ENCODE results near the gene ACP2.

Gene ACP2

DNA sequence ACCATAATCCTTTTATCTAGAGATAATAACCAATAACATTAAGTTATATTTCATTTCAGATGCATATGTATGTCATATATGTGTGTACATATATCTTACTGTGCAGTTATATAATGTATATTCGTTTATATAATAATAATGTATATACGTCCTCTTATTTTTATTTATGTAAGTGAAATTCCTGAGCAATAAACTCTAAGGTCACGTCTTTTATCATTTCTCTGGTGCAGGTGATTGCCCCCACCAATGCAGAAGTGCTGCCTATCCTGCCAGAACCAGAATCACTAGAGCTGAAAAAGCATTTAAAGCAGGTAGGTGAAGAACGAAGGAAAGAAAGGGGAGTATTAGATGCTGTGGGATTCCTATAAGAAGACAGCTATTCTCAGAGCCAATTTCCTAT is 30.2 kb upstream of the ACP2 start:
- Histone ChIP-seq H3K27ac (ENCODE audit: extremely low read depth, low read depth, low read length) (no peak overlapping the region), H3K9me3 (ENCODE audit: control insufficient read depth, insufficient read depth, low read depth, low read length) (no peaks in the 10 kb centered on the region), H3K4me1 (ENCODE audit: control insufficient read depth, insufficient read depth, low read length) (no peaks in the 10 kb centered on the region), H3K36me3 (ENCODE audit: control insufficient read depth in 2 of 2, insufficient read depth in 1 of 2, low read length in 2 of 2) (peaks cover 10 to 87% of the 10 kb centered on the region in 2 experiments; a peak in 2 of 3 replicates), H3K4me3 (ENCODE audit: low read depth, low read length) (no peak overlapping the region)
- ChIA-PET CTCF (interaction anchor here (0.5 kb wide), 1 partner anchor 21 kb away, joined by 5 read pairs; the partner anchor contains the start of gene NR1H3), POLR2A (no interaction called here)
- TF ChIP-seq ZNF670 (tag by site-specific recombination; IDR thresholded peaks at IDR 0.05; ENCODE audit: low read depth) (no peak), ZNF544 (tag by site-specific recombination; IDR thresholded peaks at IDR 0.05) (no peak), ZNF274 (IDR thresholded peaks at IDR 0.05; ENCODE audit: low read length) (no peak), ZNF274 (tag by site-specific recombination; IDR thresholded peaks at IDR 0.05; ENCODE audit: borderline replicate concordance) (no peak), ZNF596 (tag by site-specific recombination; IDR thresholded peaks at IDR 0.05) (no peak), ZNF112 (tag by site-specific recombination; IDR thresholded peaks at IDR 0.05) (no peak), ZBTB7A (tag by site-specific recombination; IDR thresholded peaks at IDR 0.05; ENCODE audit: low read depth) (no peak), SALL2 (tag by site-specific recombination; IDR thresholded peaks at IDR 0.05; ENCODE audit: borderline replicate concordance) (no peak)
- TF ChIP-seq, protein P1, sequence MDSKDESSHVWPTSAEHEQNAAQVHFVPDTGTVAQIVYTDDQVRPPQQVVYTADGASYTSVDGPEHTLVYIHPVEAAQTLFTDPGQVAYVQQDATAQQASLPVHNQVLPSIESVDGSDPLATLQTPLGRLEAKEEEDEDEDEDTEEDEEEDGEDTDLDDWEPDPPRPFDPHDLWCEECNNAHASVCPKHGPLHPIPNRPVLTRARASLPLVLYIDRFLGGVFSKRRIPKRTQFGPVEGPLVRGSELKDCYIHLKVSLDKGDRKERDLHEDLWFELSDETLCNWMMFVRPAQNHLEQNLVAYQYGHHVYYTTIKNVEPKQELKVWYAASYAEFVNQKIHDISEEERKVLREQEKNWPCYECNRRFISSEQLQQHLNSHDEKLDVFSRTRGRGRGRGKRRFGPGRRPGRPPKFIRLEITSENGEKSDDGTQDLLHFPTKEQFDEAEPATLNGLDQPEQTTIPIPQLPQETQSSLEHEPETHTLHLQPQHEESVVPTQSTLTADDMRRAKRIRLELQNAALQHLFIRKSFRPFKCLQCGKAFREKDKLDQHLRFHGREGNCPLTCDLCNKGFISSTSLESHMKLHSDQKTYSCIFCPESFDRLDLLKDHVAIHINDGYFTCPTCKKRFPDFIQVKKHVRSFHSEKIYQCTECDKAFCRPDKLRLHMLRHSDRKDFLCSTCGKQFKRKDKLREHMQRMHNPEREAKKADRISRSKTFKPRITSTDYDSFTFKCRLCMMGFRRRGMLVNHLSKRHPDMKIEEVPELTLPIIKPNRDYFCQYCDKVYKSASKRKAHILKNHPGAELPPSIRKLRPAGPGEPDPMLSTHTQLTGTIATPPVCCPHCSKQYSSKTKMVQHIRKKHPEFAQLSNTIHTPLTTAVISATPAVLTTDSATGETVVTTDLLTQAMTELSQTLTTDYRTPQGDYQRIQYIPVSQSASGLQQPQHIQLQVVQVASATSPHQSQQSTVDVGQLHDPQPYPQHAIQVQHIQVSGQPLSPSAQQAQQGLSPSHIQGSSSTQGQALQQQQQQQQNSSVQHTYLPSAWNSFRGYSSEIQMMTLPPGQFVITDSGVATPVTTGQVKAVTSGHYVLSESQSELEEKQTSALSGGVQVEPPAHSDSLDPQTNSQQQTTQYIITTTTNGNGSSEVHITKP (tag by site-specific recombination; IDR thresholded peaks at IDR 0.05) = no peak
- TF ChIP-seq, protein P2, sequence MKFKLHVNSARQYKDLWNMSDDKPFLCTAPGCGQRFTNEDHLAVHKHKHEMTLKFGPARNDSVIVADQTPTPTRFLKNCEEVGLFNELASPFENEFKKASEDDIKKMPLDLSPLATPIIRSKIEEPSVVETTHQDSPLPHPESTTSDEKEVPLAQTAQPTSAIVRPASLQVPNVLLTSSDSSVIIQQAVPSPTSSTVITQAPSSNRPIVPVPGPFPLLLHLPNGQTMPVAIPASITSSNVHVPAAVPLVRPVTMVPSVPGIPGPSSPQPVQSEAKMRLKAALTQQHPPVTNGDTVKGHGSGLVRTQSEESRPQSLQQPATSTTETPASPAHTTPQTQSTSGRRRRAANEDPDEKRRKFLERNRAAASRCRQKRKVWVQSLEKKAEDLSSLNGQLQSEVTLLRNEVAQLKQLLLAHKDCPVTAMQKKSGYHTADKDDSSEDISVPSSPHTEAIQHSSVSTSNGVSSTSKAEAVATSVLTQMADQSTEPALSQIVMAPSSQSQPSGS (tag by site-specific recombination; IDR thresholded peaks at IDR 0.05; ENCODE audit: low read depth) = no peak

DNA sequence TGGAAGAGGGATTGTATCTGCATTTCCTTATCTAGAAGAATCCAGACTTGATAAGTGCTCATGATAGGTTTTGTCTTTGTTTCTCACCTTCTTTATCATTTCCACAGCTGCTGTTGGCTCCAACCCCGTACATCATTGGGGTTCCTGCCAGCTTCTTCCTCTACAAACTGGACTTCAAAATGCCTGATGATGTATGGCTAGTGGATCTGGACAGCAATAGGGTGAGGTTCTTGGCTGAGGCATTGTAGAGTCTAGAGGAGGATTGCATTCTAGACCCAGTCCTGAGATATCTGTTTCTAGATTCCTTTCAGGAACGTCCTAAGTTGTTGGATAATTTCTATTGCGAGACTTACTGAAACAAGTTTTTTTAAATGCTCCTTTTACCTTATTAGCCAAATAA is 29.4 kb upstream of the ACP2 start:
- no peak overlapping the region for H3K27ac ChIP-seq (ENCODE audit: extremely low read depth, low read depth, low read length)
- ChIA-PET POLR2A (no interaction called here), CTCF (no interaction called here)
- H3K9me3 ChIP-seq (ENCODE audit: control insufficient read depth, insufficient read depth, low read depth, low read length) = no peaks in the 10 kb centered on the region
- peaks cover 9 to 87% of the 10 kb centered on the region in 2 experiments; a peak in 2 of 3 replicates for H3K36me3 ChIP-seq (ENCODE audit: control insufficient read depth in 2 of 2, insufficient read depth in 1 of 2, low read length in 2 of 2)
- no peak overlapping the region for H3K4me3 ChIP-seq (ENCODE audit: low read depth, low read length)
- TF ChIP-seq, protein P3, sequence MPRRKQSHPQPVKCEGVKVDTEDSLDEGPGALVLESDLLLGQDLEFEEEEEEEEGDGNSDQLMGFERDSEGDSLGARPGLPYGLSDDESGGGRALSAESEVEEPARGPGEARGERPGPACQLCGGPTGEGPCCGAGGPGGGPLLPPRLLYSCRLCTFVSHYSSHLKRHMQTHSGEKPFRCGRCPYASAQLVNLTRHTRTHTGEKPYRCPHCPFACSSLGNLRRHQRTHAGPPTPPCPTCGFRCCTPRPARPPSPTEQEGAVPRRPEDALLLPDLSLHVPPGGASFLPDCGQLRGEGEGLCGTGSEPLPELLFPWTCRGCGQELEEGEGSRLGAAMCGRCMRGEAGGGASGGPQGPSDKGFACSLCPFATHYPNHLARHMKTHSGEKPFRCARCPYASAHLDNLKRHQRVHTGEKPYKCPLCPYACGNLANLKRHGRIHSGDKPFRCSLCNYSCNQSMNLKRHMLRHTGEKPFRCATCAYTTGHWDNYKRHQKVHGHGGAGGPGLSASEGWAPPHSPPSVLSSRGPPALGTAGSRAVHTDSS (tag by site-specific recombination; IDR thresholded peaks at IDR 0.05) = no peak
- TF ChIP-seq, protein P4, sequence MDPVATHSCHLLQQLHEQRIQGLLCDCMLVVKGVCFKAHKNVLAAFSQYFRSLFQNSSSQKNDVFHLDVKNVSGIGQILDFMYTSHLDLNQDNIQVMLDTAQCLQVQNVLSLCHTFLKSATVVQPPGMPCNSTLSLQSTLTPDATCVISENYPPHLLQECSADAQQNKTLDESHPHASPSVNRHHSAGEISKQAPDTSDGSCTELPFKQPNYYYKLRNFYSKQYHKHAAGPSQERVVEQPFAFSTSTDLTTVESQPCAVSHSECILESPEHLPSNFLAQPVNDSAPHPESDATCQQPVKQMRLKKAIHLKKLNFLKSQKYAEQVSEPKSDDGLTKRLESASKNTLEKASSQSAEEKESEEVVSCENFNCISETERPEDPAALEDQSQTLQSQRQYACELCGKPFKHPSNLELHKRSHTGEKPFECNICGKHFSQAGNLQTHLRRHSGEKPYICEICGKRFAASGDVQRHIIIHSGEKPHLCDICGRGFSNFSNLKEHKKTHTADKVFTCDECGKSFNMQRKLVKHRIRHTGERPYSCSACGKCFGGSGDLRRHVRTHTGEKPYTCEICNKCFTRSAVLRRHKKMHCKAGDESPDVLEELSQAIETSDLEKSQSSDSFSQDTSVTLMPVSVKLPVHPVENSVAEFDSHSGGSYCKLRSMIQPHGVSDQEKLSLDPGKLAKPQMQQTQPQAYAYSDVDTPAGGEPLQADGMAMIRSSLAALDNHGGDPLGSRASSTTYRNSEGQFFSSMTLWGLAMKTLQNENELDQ (tag by site-specific recombination; IDR thresholded peaks at IDR 0.05; ENCODE audit: low read depth) = no peak
- H3K4me1 ChIP-seq (ENCODE audit: control insufficient read depth, insufficient read depth, low read length) = no peaks in the 10 kb centered on the region

DNA sequence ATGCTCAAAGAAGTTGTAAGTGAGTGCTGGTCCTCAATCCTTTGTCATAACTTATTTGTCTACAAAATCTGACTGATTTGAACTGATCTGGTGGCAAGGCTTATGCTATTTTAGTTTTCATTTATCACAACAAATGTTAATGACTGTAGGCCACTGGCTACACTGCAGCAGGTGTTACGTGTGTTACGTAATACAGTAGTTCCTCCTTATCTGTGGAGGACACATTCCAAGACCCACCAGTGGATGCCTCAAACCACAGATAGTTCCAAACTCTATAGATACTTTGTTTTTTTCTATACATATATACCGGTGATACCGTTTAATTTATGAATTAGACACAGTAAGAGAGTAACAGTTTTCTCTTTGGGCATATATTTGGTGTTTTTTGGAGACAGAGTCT is 28.3 kb upstream of the ACP2 start:
- no peaks in the 10 kb centered on the region for H3K9me3 ChIP-seq (ENCODE audit: control insufficient read depth, insufficient read depth, low read depth, low read length)
- CTCF ChIA-PET = no interaction called here
- H3K4me1 ChIP-seq (ENCODE audit: control insufficient read depth, insufficient read depth, low read length) = peaks cover 5% of the 10 kb centered on the region; the same call in 1 of the 2 replicates
- POLR2A ChIA-PET = no interaction called here
- no peak overlapping the region for H3K27ac ChIP-seq (ENCODE audit: extremely low read depth, low read depth, low read length)
- peaks cover 9 to 78% of the 10 kb centered on the region in 2 experiments; a peak in 2 of 3 replicates for H3K36me3 ChIP-seq (ENCODE audit: control insufficient read depth in 2 of 2, insufficient read depth in 1 of 2, low read length in 2 of 2)
- no peak overlapping the region for H3K4me3 ChIP-seq (ENCODE audit: low read depth, low read length)
- TF ChIP-seq ZNF350 (tag by site-specific recombination; IDR thresholded peaks at IDR 0.05) (no peak), ZNF155 (tag by site-specific recombination; IDR thresholded peaks at IDR 0.05) (no peak), ZNF423 (tag by site-specific recombination; IDR thresholded peaks at IDR 0.05) (no peak), ZNF791 (tag by site-specific recombination; IDR thresholded peaks at IDR 0.05) (no peak), ZNF24 (tag by site-specific recombination; IDR thresholded peaks at IDR 0.05) (no peak), WT1 (tag by site-specific recombination; IDR thresholded peaks at IDR 0.05) (no peak), GLI4 (tag by site-specific recombination; IDR thresholded peaks at IDR 0.05) (no peak), ZNF184 (tag by site-specific recombination; IDR thresholded peaks at IDR 0.05) (no peak), SP3 (tag by site-specific recombination; IDR thresholded peaks at IDR 0.05) (no peak), ZNF521 (tag by site-specific recombination; IDR thresholded peaks at IDR 0.05) (no peak)
- TF ChIP-seq, protein P5, sequence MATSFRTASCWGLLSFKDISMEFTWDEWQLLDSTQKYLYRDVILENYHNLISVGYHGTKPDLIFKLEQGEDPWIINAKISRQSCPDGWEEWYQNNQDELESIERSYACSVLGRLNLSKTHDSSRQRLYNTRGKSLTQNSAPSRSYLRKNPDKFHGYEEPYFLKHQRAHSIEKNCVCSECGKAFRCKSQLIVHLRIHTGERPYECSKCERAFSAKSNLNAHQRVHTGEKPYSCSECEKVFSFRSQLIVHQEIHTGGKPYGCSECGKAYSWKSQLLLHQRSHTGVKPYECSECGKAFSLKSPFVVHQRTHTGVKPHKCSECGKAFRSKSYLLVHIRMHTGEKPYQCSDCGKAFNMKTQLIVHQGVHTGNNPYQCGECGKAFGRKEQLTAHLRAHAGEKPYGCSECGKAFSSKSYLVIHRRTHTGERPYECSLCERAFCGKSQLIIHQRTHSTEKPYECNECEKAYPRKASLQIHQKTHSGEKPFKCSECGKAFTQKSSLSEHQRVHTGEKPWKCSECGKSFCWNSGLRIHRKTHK (tag by site-specific recombination; IDR thresholded peaks at IDR 0.05) = no peak
